GM12892 (cell line): ENCODE results near the gene DPYSL3.

Experiments used
- POLR2A ChIP-seq: IDR thresholded peaks from 2 replicates; pipeline ENCODE4 v1.6.1; 2011; ENCODE audit warnings: low read depth, low read length, control low read depth
- POLR2AphosphoS5 ChIP-seq: IDR thresholded peaks from 2 replicates; pipeline ENCODE4 v1.6.1; 2011; ENCODE audit warnings: low read depth, low read length, control low read depth

GRCh38 chr5:147436596-147436995 is 73.3 kb downstream of the DPYSL3 start:
- TF ChIP-seq POLR2A (no peak), POLR2AphosphoS5 (no peak)
